GM19438 (cell line): ENCODE results near the gene ABLIM1.
"Not testable (repeated sequence)": the region's sequence is repeated elsewhere in the genome, so short reads cannot be mapped to it uniquely, and the experiment has no call there.

Experiments used
- ATAC-seq: cut with Tn5 transposase; IDR thresholded peaks from one replicate; pipeline ENCODE4 v1.9.1; 2021; ENCODE audit warnings: low read depth; ENCODE audit not compliant: unreplicated experiment

ABLIM1 gene

DNA sequence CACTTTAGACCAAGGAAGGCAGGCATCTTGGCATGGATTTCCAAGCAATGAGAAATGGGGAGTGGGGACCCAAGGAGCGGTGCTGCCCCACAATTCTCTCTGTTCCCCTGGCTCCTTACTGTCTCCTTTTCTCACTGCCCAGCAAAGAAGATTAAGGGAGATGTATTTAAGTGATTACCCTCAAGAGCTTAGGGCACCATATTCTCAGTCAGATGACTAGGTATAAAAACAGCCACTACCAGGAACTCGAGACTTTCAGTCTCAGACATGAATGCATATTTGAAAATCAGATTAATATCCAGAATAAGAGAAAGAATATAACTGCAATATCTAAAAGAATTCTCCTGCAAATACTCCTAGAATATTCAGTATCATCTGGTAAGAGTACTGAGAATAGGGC is at the start of gene ABLIM1:
TSS of gene ABLIM1 (minus strand) at position 101 of the 400 bp plus-strand sequence. CDS start at position 26, 75 bp downstream.
- ATAC-seq, result no peak

DNA sequence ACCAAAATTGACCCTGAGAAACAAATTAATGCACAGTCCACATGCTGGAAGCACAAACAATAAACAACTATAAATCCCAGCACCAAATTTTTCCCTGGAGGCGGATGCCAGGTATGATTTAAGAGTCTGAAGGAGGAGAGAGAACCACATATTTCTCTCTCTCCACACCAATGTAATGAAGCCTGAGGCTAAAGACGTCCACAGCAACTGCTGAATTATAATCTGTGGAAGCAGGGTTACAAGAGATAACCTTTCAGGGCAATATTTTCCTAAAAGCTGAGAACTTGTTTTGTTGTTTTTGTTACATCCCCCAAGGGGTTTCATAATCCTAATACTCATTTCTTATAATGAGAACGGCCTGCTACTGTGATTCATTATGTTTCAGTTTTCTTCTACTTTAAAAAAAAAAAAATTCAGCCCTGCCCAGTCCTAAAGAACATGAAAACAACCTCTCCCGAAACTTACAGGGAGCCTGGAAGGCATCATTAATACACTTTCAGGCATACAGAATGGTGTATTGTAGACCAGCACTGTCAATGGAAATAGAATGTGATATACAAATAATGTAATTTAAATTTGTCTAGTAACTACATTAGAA is 48.5 kb upstream of the ABLIM1 start:
- no peak for ATAC-seq

DNA sequence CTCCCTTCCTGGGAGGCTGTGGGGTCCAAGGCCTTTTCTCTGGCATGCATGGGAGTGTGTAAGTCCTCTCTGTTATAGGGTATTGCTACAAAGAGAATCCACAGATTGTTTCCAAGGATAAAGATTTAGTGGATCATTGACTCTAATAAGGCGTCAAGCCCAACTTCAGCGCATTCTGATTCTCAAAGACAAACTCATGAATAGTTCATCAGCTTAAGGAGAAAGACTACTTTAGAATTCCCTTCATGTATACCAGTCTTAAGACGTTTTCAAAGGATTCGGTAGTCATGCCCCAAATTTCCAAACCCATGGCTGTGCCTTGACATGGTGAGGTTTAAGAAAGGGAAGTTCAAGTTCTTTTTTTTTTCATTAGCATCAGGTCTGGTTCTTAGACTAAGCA is 46.6 kb upstream of the ABLIM1 start:
- ATAC-seq, result no peak

DNA sequence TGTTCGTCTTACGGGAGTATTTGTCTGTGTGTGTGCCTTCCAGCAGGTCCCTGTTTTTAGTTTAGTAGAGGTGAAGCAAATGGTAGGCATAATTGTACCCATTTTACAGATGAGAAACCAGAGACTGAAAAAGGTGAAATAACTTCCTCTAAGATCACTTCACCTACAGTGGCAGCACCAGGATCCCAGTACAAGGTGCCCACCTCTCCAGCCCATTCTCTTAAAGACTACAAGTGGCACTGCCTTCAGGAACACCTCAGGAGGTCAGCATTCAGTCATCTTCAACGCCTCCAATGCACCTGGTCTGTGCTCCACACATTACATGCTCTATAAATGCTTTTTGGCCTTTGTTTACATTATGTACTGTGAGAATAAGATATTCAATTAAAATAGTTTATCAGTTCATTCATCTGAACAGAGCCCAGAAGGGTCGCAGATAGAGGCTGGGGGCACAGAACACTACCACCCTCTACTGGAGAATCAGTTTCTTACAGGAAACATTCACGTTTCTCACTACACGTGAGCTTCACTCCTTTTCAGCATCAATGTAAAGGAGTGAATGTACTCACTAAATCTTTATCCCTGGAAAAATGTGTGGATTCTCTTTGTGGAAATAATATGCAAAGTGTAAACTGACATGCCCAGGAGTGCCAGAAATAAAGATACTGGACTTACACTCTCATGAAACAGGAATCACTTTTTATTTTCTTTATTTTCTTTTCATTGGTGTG is 45.5 kb upstream of the ABLIM1 start:
- no peak for ATAC-seq

DNA sequence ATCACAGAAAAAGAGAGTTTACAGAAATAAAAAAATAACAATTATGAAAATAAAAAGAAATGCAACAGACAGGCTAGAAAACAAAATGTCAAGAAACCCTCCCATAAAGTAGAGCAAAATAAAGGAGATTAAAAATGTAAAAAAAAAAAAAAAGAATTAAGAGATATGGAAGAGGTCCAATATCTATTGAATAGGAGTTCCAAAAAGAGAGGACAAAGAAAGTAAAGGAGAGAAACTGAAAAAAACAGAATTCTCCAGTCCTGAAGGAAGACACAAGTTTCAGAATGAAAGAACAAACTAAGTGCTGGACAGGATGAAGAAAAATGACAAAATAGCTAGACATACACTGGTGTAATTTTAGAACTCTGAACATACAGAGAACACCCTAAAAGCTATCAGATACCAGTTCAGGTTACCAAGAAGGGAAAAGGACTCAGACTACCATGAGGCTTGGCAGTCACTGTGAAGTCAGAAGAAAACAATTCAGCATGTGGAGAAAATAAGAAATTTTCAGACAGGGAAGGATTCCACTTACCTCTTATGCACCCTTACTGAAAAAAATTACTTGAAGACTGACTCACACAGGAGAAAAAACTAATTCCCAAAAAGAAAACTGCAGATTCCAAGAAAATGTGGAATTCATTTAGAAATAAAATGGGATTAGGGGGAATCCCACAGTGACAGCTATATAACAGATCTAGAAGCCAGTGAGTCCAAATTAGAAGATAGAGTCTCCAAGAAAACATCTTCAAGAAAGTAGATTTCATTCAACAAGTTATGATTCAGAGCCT is 40.4 kb upstream of the ABLIM1 start:
- no peak for ATAC-seq

DNA sequence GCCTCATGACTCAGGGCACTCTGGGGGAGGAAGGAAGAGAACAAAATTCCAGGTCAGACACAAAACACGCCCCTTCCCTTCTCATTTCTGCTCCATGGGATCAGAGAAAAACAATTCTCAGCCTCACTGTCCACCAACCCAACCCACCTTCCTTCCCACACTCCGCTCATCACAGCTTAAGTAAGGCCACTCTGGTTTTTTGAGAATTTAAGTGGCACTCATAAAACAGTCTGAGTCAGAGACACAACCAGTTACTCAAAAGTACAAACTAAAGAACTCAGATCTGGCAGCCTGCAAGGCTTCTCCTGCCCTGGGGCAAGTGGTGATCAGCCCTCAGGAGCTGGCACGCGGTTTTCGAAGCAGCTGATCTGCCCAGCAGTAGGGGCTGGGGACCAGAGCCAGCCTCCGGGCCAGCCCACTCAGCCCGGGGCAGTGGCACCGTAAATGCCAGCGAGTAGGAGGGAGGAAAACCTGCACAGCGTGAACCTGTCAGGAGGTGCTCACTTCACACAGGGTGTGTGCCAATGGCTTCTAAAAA is 39.1 kb upstream of the ABLIM1 start:
- ATAC-seq, result no peak

DNA sequence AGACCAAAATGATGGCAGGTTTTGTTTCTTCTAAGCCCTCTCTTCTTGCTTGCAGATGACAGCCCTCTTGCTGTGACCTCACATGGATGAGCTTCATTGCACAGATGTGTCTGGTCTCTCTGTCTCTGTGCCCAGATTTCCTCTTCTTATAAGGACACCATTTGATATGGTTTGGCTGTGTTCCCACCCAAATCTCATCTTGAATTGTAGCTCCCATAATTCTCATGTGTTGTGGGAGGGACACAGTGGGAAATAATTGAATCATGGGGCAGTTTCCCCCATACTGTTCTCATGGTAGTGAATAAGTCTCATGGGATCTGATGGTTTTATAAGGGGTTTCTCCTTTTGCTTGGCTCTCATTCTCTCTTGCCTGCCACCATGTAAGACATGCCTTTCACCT is 38.2 kb upstream of the ABLIM1 start:
- not testable (repeated sequence) for ATAC-seq

DNA sequence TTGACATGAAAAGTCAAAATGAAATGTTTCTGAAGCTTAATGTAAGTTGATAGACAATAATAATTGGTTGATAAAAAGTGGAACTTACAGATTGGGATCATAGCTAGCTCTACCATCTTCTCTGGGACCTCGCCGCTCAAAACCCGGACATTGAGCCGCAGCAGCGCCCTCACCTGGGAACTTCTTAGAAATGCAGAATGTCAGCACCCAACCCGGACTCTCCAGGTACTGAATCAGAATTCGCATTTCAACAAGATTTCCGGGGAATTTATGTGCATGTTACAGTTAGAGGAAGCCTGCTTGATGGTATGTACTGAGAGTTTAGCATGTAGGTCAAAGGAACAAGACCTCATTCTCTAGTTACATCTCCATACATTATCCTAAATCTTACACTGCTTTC is 36.7 kb upstream of the ABLIM1 start:
- no peak for ATAC-seq

DNA sequence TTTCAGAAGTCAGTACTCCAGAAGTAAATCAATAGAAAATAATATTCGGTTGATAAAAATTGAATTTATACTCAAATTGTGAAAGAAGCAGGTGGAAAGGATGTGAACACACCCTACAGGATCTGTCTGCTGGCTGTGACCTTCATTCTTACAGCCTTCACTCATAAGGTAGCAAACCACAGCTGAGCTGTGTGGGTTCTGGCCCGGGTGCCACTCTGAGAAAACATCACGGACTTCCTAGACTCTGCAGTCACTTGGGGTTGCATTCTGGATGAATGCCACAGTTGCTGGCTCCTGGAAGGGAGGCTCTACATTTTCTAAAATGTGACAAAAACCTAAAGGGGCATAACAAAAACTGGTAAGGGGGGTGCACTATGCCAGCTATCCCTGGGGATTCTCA is 36.0 kb upstream of the ABLIM1 start:
- no peak for ATAC-seq

DNA sequence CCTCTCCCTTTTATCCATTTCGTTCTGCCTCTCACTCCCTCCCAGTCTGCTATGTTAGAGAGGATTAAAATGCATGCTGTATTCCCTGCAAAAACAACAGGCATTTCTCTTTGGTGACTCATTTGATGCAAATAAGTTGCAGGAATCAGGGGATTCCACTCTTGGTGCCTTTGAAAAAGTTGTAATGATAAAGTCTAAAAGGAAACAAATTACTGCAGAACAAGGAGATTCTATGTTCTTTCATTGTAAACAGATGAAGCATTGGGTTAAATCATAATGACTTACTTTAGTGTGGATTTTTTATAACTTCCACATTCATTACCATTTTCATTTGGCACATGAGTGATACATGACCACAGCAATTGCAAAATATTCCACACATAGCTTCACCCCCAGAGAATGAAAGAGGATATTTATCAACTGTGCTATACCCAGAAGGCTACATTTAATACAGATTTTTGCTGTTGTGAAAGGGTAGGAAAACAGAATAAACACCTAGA is 33.4 kb upstream of the ABLIM1 start:
- ATAC-seq, result no peak

DNA sequence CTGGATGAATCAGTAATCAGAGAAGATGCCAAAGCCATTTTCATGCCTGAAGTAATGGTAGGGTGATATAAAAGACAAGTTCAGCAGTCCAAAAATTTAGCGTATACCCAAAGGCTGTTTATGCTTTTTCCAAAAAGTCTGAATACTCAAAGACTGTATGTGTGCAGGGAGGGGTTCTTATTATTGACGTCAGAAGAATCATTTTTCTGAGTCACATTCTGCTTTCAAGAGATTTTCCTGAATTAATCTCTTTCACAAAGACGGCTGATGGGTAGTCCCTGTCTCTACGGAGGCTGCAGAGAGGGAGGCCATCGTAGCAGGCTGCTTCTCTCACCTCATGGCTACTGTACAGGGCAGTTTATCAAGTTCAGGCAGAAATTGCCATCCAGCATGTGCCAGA is 30.7 kb upstream of the ABLIM1 start:
- ATAC-seq, result no peak

DNA sequence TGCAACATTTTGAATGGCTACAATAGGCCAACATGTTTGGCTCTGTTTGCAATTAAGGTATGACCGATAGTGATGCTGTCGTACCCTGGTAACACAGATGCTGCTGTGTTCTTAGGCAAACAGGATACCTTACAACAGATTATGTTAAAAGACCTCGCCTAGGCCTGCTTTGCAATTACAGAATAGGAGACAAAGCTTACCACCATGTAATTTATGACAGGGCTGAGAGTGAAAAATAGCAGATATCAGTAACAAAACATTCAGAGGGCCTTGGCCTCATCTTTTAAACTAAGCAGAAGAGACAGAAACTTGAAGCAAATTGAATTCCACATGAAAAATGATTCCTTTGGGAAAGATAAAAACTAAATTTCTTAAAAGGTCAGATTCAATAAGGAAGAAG is 29.4 kb upstream of the ABLIM1 start:
- ATAC-seq, result no peak

DNA sequence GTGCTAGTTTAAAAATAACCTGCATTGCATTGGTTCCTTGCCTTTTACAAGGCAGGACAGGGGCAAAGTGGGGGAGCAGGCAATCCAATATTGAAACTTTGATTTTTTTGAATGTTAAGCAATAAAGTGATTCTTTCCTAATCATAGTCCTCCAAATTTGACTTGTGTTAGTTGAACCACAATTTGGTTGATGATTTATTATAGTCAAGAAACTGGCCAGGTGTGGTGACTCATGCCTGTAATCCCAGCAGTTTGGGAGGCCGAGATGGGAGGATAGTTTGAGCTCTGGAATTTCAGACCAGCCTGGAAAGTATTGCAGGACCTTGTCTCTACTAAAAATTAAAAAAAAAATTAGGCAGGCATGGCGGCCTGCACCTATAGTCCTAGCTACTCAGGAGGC is 27.9 kb upstream of the ABLIM1 start:
- no peak for ATAC-seq

DNA sequence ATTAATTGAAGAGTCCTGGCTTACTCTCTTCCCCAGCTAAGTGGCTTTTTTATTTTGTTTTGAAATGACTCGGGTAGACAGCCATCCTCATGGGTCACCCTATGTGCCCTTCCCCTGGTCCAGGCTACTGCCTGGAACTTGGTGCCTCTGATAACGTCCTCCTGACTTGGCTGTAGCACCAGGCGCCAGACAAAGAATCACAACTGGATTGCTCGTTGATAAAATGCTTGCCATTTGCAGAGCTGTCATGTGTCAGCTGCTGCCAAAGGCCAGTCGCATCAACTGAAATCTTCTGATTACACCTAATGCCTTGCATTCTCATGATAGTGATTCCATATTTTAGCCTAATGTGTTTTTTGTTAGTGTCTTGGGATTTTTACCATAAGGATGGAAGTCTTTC is 27.4 kb upstream of the ABLIM1 start:
- ATAC-seq, result no peak

DNA sequence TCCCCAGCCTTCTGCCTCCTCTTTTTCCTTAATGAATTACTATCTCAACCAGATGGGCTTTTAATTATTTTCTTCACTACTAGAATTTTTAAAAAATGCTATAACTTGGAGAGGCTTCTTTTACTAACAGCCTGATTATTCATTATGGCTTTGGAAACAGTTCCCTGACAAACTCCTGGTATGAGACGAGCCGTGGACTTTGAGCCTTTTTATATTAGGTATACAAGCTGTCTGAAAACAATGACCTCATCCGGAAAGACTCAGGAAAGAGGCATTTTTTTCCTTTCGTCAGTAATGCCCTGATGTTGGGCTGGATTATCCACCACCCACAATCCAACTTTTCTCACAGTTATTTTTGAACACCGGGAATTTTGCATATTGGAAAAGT is 26.7 kb upstream of the ABLIM1 start:
- no peak for ATAC-seq

DNA sequence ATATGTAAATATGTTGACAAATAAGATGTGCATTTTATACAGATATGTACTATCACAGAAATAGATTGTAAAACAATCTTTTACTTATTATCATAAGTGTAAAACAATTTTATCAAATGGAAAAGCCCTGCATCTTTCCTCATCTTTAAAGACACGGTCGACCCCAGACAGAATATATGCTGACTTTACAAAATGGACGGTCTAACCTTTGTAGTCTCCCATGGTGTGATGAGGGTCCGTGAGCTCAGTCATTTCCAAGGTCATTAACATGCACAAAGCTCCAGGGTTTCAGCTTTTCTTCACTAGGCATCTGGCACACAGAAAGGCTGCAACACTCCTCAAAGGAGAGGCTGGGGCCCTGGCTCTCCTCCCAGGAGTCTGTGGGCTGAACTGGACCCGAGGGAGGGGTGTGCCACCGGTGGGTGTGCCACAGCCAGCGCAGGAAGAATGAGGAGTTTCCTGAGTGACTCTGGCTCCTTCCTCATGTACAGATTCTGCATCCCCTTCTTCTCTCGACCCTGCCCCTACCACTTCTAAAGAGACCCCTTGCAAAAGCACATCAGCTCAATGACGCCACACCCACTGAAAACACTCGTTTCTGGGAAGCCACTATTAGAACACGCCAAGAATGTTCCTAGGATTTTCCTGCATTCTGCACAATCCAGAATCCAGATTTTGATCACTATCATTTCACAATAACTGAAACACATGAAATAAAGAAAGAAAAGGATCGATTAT is 26.2 kb upstream of the ABLIM1 start:
- ATAC-seq, result no peak

DNA sequence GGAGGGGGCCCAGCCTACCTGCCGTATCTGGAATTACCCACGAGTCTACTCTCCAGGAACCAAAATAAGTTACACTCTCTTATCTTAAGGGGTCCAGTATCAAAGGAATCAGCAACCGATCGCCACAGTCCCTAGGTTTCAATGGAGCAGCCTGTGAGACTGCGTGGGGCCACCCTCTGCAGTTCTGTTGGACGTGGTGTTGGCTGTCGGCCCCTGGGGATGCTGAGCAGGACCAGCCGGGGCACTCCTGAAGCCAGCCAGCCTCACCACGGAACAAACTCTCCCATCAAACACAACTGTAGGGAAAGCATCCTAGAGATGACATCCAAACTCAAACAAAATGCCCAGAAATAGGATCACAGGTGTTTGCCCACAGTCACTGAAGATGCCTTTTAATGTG is 25.5 kb upstream of the ABLIM1 start:
- no peak for ATAC-seq

DNA sequence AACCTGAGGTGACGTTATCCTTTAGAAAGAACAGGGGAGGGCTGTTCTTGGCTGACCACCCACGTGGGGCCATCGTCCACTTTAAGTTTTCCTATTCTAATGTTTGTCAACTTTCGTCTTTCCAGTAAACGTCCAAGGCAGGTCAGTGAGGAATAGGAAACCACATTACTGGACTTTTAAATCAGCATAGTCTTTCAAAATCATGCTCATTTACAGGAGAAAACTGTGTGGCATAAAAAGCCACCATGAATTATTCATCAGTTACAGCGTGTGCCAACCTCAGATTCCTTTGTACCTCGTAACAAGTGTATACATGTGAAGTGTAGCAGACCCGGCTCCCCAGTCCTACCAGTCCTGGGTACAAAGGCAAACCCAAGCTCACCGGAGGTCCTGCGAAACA is 25.1 kb upstream of the ABLIM1 start:
- ATAC-seq, result no peak

DNA sequence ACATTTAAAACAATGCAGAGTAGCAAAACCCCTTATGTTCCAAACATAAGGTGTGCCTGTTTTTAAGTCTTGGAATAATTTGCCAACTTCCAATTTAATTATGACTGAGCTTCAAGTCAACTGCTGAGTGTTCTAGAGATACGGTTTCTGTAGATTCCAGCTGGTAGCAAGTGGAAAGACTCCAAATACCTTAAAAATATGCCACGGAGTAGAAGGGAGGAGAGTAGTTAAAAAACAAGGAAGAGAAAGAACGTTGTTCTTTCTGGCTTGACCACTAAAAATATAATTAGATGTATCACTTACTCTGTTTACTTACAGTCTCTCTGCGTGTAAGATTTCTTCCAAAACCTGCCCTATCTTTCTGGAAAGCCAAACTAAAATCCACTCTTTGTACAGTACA is 24.5 kb upstream of the ABLIM1 start:
- ATAC-seq, result no peak

DNA sequence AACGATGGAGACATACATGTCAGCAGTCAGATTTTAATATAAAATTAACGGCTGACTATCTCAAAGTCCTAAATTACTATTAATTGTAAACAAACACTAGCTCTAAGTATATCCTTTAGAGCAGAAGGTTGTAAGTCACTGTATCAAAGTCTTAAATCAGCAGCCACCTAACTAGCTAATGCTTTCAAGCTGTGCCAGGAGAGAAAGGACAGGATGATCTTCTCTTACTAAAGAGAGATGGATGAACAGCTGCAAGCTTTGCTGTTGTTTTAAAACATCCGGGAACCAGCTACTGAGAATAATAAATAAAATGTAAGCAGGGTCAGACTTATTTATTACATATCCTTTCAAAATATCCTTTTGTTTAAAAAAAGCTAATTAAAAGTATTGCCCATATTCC is 24.0 kb upstream of the ABLIM1 start:
- ATAC-seq, result no peak

DNA sequence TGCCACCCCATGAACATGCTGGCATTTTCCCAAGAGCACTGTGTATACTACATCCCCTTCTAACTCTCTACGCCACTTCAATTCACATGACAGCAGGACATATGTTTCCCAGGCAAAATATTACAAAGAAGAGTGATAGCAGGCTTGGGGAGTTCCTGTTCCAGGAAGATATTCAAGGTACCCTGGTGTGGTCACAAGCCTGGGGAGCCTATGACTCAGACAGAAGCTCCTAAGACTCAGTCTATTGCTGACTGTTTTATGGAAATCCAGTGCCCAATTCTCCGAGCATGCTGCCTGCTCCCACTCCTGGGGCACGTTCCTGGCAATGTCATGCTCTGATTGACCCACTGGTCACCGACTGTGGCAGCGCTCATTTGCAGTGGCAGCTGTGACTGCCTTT is 23.5 kb upstream of the ABLIM1 start:
- ATAC-seq, result no peak
